ENCODE results near the gene PKP3. TPM values are rescaled to one million over a fixed set of nuclear protein-coding genes. Genes with fewer than 3 reads are reported as not detected.
"Not testable (repeated sequence)": the region's sequence is repeated elsewhere in the genome, so short reads cannot be mapped to it uniquely, and the experiment has no call there.

Gene PKP3
- total RNA-seq, 2 experiments from 2014 or later = not detected

DNA sequence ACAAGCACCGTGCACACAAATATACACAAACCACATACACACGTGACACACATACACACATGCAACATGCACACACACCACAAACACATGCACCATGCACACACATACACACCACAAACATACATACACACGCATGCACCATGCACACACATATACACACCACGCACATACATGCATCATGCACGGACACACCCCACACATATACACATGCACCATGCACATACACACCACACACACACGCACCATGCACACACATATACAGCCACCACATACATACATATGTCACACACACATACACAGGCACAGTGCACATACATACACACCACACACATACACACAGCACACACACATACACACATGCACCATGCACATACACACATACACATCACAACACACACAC is 37.4 kb upstream of the PKP3 start:
- CTCF ChIA-PET = interaction anchor here (1.9 to 3.1 kb wide), 5 partner anchors 27 to 89 kb away, joined by 9 to 21 read pairs (median 13); partner anchors contain the start of gene IFITM2
- intact Hi-C loops (cut with micrococcal nuclease) = loop anchor here (1.0 to 5.0 kb wide), 5 partner anchors 96 to 150 kb away; partner anchors contain the start of genes BET1L, PSMD13, PTDSS2 and RIC8A
- H3K4me3 Mint-ChIP-seq = no peak overlapping the region

GRCh38 chr11:357582-357981 is 36.4 kb upstream of the PKP3 start:
- Mint-ChIP-seq H3K9me3 (peaks cover 2% of the 10 kb centered on the region), H3K36me3 (ENCODE audit: low read depth) (peaks cover 4% of the 10 kb centered on the region), H3K27me3 (ENCODE audit: low read depth) (no peaks in the 10 kb centered on the region), H3K4me1 (ENCODE audit: low read depth) (peaks cover 23% of the 10 kb centered on the region), H3K4me3 (no peak overlapping the region), H3K27ac (no peak overlapping the region)
- DNase-seq = no peak
- intact Hi-C loops (cut with micrococcal nuclease) = loop anchor here (2.0 to 5.0 kb wide), 3 partner anchors 95 to 149 kb away; partner anchors contain the start of genes PTDSS2 and RNH1
- CTCF ChIA-PET = no interaction called here

More for the DNA sequence above, 37.4 kb upstream of the PKP3 start:
- Mint-ChIP-seq H3K9me3 (peaks cover 1% of the 10 kb centered on the region), H3K36me3 (ENCODE audit: low read depth) (peaks cover 4% of the 10 kb centered on the region), H3K27me3 (ENCODE audit: low read depth) (no peaks in the 10 kb centered on the region), H3K27ac (no peak overlapping the region), H3K4me1 (ENCODE audit: low read depth) (peaks cover 28% of the 10 kb centered on the region)
- DNase-seq = no peak

DNA sequence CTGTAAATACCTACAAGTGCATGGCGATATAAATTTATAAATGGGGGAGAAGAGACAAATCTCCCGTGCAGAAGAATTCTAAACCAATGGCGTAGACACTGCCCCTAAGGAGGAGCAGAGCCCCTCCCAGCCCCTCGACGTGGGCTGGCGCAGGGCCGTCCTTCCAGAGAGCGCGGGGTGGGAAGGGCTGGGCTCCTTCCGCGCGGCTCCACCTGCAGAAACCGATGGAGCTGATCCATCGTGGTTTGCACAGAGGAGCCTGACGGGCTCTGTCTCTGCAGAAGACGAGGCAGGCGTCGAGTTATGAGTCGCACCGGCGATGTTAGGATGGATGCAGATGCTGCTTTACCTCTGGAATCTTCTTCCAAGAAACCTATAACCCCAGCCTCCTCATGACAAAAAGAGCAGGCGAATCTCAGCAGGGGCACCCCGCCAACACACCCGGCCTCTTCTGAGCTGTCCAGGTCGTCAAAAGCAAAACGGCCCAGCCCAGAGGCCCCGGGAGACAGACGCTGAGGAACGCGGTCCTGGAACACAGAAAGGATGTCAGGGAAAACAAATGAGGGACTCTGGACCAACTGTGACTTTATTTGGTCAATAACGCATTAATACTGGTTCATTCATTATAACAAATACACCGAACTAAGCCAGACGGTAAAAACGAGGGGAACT is 35.7 kb upstream of the PKP3 start:
- Mint-ChIP-seq H3K9me3 (peaks cover 2% of the 10 kb centered on the region), H3K27me3 (ENCODE audit: low read depth) (no peaks in the 10 kb centered on the region), H3K27ac (no peak overlapping the region), H3K4me3 (no peak overlapping the region), H3K4me1 (ENCODE audit: low read depth) (peaks cover 17% of the 10 kb centered on the region), H3K36me3 (ENCODE audit: low read depth) (peaks cover 4% of the 10 kb centered on the region)
- CTCF ChIA-PET = interaction anchor here (1.6 to 11.1 kb wide), 2 partner anchors 53 to 108 kb away, joined by 3 to 81 read pairs; partner anchors contain the start of gene IFITM2
- DNase-seq = no peak
- intact Hi-C loops (cut with micrococcal nuclease) = loop anchor here (5.0 kb wide), 1 partner anchor 94 kb away; the partner anchor contains the start of gene PTDSS2

DNA sequence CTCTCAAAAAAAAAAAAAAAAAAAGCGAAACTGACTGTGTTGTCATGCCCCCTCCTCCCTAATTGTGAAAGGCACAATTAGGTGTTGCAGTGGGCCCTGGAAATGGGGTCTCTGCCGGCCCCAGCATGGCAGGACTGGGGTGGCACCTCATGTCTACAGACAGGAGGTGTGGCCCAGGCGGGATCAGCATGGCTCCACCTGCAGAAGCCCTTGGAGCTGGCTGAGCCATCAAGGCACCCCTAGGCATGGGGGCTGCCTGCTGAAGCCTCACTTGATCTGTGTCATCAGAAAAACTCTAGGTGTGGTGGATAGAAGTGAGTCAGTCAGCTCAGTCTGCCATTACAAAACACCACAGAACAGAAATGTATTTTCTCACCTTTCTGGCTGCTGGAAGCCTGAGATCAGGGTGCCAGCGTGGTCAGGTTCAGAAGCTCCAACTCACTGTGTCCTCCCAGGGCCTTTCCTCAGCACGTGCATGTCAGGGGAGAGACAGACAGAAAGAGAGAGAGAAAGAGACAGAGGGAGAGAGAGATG is 34.8 kb upstream of the PKP3 start:
- peak; percentile 70 for DNase-seq
- Mint-ChIP-seq H3K9me3 (peaks cover 2% of the 10 kb centered on the region), H3K4me3 (no peak overlapping the region), H3K27ac (peak overlapping the region; percentile 55), H3K4me1 (ENCODE audit: low read depth) (peaks cover 9% of the 10 kb centered on the region), H3K36me3 (ENCODE audit: low read depth) (peaks cover 4% of the 10 kb centered on the region), H3K27me3 (ENCODE audit: low read depth) (no peaks in the 10 kb centered on the region)
- CTCF ChIA-PET = interaction anchor here (1.6 to 11.1 kb wide), 3 partner anchors 54 to 168 kb away, joined by 3 to 81 read pairs (median 3); partner anchors contain the start of gene IFITM2
- intact Hi-C loops (cut with micrococcal nuclease) = loop anchor here (5.0 kb wide), 1 partner anchor 93 kb away; the partner anchor contains the start of gene PTDSS2

DNA sequence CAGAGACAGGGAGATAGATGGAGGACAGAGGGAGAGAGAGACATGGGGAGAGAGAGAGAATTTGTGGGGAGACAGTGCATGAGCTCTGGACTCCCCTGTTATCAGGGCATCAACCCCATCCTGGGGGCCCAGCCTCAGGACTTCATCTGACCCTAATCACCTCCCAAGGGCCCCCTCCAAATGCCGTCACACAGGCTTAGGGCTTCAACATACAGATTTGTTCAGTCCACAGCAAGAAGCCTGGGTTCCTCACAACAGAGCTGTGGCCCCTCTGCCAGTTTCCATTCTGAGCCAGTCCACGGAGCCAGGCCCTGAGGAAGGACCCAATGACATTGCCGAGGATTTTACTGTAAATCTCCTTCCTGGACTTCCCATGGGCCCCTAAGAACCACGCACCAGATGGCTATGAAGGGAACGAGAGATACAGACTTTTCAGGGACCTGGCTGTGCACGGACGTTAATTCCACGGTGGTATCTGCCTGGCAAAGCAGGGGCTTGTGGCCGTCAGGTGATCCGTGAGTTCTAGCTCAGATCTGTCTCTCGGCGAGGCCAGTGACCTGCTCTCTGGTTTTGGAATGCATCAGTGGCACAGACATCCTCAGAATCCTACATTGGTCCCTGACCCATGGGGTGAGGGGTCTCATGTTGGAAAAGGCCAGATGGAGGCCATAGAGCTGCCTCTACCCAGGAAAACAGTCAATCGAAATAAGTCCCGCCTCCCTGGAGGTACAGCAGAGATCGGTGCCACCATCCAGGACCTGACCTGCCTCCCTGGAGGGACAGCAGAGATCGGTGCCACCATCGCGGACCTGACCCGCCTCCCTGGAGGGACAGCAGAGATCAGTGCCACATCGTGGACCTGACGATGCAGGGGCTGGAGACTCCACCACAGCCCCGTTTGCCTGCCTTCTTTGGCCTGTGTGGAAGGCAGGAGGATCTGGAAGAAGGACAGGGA is 33.4 kb upstream of the PKP3 start:
- H3K27me3 Mint-ChIP-seq (ENCODE audit: low read depth) = no peaks in the 10 kb centered on the region
- peaks cover 2% of the 10 kb centered on the region for H3K9me3 Mint-ChIP-seq
- H3K4me3 Mint-ChIP-seq = no peak overlapping the region
- CTCF ChIA-PET = interaction anchor here (0.6 to 11.1 kb wide), 3 partner anchors 55 to 169 kb away, joined by 3 to 81 read pairs (median 6); partner anchors contain the start of gene IFITM2
- no peak for DNase-seq
- intact Hi-C loops (cut with micrococcal nuclease) = no loop called here
- no peak overlapping the region for H3K27ac Mint-ChIP-seq
- H3K36me3 Mint-ChIP-seq (ENCODE audit: low read depth) = no peaks in the 10 kb centered on the region
- peaks cover 4% of the 10 kb centered on the region for H3K4me1 Mint-ChIP-seq (ENCODE audit: low read depth)

- Mint-ChIP-seq H3K36me3 (ENCODE audit: low read depth) (no peaks in the 10 kb centered on the region), H3K4me3 (no peak overlapping the region), H3K27me3 (ENCODE audit: low read depth) (peaks cover 9% of the 10 kb centered on the region), H3K9me3 (peaks cover 2% of the 10 kb centered on the region), H3K4me1 (ENCODE audit: low read depth) (peaks cover 5% of the 10 kb centered on the region), H3K27ac (no peak overlapping the region)
- no peak for DNase-seq
- CTCF ChIA-PET = interaction anchor here (0.7 to 11.1 kb wide), 10 partner anchors 29 to 128 kb away, joined by 3 to 81 read pairs (median 5); partner anchors contain the start of genes IFITM2 and PTDSS2
- intact Hi-C loops (cut with micrococcal nuclease) = no loop called here
Measured at GRCh38 chr11:362642-363442, 31.2 kb upstream of the PKP3 start.

- H3K36me3 Mint-ChIP-seq (ENCODE audit: low read depth); H3K4me3 Mint-ChIP-seq; H3K9me3 Mint-ChIP-seq; H3K27ac Mint-ChIP-seq; intact Hi-C loops (cut with micrococcal nuclease); DNase-seq: not testable (repeated sequence)
- Mint-ChIP-seq H3K27me3 (ENCODE audit: low read depth) (peaks cover 14% of the 10 kb centered on the region), H3K4me1 (ENCODE audit: low read depth) (peaks cover 10% of the 10 kb centered on the region)
- CTCF ChIA-PET = interaction anchor here (0.6 to 11.1 kb wide), 11 partner anchors 28 to 156 kb away, joined by 3 to 81 read pairs (median 5); partner anchors contain the start of genes IFITM2 and PTDSS2
Measured at GRCh38 chr11:363443-363805, 30.6 kb upstream of the PKP3 start.

DNA sequence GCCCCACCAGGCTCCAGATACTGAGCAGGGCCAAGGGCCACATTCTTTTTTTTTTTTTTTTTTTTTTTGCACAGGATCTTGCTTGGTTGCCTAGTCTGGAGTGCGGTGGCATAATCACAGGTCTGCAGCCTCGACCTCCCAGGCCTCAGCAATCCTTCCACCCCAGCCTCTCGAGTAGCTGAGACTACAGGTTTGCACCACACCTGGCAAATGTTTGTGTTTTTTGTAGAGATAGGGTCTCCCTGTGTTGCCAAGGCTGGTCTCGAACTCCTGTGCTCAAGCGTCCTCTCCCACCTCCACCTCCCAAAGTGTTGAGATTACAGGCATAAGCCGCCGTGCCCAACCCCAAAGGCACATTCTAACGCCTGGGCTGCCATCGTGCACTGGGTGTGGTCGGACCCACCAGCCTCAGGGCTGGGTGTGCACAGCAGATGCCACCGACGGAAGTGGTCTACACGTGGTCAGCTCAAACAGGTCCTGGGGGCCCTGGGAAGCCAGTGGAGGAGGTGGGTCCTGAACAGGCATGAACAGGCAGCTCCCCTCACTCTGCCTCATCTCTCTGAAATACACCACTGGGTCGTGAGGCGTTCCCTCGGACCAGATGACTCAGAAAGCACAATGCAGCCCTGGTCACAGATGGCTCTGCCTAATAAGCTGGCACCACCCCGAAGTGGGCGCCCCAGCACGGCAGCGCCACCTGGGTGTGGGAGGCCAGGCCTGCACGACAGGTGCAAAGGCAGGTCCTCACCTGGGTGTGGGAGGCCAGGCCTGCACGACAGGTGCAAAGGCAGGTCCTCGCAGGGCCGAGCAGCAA is 29.9 kb upstream of the PKP3 start:
- no peaks in the 10 kb centered on the region for H3K36me3 Mint-ChIP-seq (ENCODE audit: low read depth)
- intact Hi-C loops (cut with micrococcal nuclease) = no loop called here
- peaks cover 2% of the 10 kb centered on the region for H3K9me3 Mint-ChIP-seq
- H3K27me3 Mint-ChIP-seq (ENCODE audit: low read depth) = peaks cover 17% of the 10 kb centered on the region
- H3K4me1 Mint-ChIP-seq (ENCODE audit: low read depth) = peaks cover 11% of the 10 kb centered on the region
- H3K27ac Mint-ChIP-seq = no peak overlapping the region
- CTCF ChIA-PET = interaction anchor here (0.6 to 11.1 kb wide), 12 partner anchors 9 to 155 kb away, joined by 3 to 81 read pairs (median 5); partner anchors contain the start of genes IFITM2 and PTDSS2
- no peak overlapping the region for H3K4me3 Mint-ChIP-seq
- DNase-seq = peak; percentile 57

- H3K27ac Mint-ChIP-seq = no peak overlapping the region
- no peaks in the 10 kb centered on the region for H3K36me3 Mint-ChIP-seq (ENCODE audit: low read depth)
- peaks cover 2% of the 10 kb centered on the region for H3K9me3 Mint-ChIP-seq
- DNase-seq = no peak
- CTCF ChIA-PET = interaction anchor here (1.2 to 11.1 kb wide), 4 partner anchors 10 to 114 kb away, joined by 3 to 81 read pairs (median 15); partner anchors contain the start of gene IFITM2
- peaks cover 19% of the 10 kb centered on the region for H3K27me3 Mint-ChIP-seq (ENCODE audit: low read depth)
- H3K4me1 Mint-ChIP-seq (ENCODE audit: low read depth) = peaks cover 10% of the 10 kb centered on the region
- no peak overlapping the region for H3K4me3 Mint-ChIP-seq
- intact Hi-C loops (cut with micrococcal nuclease) = no loop called here
Measured at GRCh38 chr11:364991-365725, 28.9 kb upstream of the PKP3 start.

GRCh38 chr11:365831-366230 is 28.2 kb upstream of the PKP3 start:
- H3K9me3 Mint-ChIP-seq = peaks cover 2% of the 10 kb centered on the region
- intact Hi-C loops (cut with micrococcal nuclease) = no loop called here
- H3K27me3 Mint-ChIP-seq (ENCODE audit: low read depth) = peaks cover 23% of the 10 kb centered on the region
- CTCF ChIA-PET = interaction anchor here (1.4 to 11.1 kb wide), 2 partner anchors 61 to 115 kb away, joined by 3 to 81 read pairs; partner anchors contain the start of gene IFITM2
- H3K27ac Mint-ChIP-seq = no peak overlapping the region
- H3K4me1 Mint-ChIP-seq (ENCODE audit: low read depth) = peaks cover 13% of the 10 kb centered on the region
- H3K4me3 Mint-ChIP-seq = no peak overlapping the region
- no peaks in the 10 kb centered on the region for H3K36me3 Mint-ChIP-seq (ENCODE audit: low read depth)
- no peak for DNase-seq

Data from activated naive CD4-positive, alpha-beta T cell treated with anti-CD3 and anti-CD28 coated beads for 36 hours (primary cell).